CD4-positive, alpha-beta T cell treated with Interleukin-6 at 100 ng/mL for 8 hours (primary cell): Measurements from ENCODE around the gene PRDM10.
"Not testable (repeated sequence)": the region's sequence is repeated elsewhere in the genome, so short reads cannot be mapped to it uniquely, and the experiment has no call there.

Source experiments
- DNase-seq: peaks from one replicate; pipeline ENCODE4 v3.0.0-alpha.2; 2020; ENCODE audit warnings: mixed read lengths, low spot score

Gene PRDM10

DNA sequence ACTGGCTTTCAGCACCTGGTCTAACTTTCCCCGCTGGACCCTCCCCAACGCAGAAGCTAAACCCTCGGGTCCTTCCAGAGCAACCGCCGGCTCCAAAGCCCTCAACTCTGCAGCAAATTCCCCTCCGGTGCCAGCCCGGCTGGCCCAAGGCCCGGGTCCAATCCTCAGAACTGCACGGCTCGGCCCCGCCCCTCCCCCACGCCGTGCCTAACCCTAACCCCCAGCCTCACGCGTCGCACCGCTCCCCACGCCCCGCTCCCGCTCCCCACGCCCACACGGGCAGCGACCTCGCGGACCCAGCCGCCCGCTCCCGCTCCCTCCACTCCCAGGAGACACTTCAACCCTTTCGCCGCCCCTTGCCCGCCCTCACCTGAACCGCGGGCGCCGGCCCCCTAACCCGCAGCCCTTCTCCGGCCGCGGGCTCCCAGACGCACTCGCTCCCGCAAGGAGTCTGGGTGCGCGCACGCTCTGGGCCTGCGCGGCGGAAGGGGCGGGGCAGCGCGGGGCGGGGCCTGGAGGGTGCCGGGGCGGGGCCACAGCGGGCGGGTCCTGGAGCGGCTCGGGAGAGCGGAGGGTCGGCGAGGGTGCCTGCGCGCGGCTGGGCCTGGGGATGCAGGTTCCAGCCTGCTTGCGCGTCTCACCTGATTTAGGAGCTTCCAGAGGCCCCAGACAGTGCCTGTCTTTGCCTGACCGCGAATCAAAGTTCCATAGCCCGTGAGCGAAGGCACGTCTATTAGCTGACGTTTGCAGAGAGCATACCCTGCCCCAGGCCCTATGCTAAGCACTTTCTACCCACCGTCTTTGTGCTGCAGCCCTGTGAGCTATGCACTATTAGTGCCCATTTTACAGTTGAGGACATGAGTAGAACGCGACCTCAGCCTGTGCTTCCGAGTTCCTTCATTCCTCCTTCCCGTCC is 107.3 kb downstream of the PRDM10 start, which contains the start of gene NFRKB:
Gene NFRKB, minus strand, starts transcription at position 453 of the 916 bp plus-strand sequence. CDS start 2,729 bp downstream, outside the sequence.
- DNase-seq = peak; percentile 84

DNA sequence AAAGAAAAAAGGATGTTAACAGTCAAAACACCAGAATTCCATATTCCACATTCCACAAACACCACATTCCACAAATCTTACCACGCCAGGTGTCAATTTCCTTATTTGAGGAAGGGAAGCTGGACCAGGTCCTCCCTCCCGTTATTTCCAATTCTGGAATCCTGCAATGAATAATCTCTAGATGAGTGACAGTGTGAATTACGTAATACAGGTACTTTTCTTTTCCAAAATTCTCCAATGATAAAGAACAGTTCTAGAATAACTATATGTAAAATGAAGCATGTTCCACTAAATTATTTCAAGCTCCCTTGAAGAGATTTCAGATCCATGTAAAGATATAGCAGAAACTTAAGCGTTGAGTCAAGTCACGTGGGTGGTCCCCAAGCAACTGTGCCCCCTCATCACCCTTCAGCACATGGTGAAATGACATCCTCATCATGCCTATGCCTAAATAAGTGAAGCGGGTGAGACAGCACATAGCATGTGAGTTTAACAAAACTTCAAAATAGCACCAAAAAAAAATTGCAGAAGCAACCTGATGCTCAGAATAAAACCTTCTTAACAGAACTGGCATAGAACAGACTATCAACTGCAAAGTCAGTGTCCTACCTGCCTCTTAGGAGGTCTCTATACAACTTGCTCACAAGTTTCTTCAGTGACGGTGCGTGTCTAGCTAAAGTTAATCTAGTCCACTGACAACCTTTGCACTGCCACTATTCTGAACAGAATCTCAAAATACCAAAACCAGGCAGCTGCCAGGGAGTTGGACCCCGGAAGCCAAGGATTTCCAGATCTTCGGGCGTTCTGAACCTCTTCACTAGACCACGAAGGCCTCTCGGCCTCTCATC is 108.1 kb downstream of the PRDM10 start:
- peak; percentile 4 for DNase-seq

DNA sequence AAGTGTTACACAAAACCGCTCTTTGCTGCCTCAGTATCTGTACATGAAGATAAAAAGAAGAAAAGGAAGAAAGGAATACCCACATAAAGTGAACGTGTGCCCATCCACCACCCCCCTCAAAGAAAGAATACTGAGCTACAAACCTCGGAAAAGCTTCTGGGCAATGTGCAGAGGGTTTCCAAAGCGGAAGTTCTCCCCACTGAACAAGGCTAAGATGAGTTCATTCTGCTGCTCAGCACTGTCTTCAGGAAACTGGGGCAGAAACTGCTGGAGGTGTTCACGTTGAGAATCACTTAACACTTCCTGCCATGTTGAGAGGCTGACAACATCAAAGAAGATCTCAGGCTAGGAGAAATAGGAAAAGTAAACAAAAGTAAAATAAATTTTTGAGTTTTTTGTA is 114.2 kb downstream of the PRDM10 start:
- DNase-seq = peak; percentile 56

DNA sequence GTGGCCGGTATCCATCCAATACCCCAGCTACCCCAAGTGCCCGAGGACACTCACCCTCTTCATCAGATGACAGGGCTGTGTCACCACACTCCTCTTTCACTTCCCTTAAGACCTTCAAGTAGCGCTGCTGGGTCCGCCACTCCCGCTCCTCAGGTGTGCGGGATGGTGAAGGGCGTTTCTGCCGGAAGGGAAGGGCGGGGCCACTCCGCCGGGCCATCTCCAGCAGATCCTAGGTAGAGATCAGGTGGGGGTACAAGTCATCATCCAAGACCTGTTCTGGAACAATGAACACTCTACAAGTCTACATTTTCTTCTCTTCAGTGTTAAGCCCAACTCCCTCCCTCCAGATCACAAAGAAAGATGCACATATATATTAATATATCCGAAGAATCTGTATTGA is 117.3 kb downstream of the PRDM10 start:
- DNase-seq = no peak

DNA sequence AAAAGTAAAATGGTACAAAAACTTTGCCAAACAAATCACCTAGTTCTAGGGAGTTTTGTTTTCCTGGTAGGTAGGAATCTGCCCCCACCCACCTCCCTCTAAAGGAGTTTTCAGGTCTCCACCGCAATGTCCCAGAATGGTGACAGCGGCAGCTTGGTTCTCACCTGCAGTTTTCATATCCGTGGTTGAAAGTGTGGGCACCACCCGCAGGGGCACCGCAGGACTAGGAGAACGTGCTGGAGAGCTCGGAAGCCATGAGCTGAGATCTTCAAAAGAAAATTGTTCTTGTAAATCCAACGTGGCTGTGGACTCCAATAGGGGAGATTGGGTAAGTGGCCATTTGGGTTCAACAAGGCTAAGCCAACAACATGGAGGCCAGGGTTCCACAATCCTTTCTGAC is 118.1 kb downstream of the PRDM10 start:
- no peak for DNase-seq

DNA sequence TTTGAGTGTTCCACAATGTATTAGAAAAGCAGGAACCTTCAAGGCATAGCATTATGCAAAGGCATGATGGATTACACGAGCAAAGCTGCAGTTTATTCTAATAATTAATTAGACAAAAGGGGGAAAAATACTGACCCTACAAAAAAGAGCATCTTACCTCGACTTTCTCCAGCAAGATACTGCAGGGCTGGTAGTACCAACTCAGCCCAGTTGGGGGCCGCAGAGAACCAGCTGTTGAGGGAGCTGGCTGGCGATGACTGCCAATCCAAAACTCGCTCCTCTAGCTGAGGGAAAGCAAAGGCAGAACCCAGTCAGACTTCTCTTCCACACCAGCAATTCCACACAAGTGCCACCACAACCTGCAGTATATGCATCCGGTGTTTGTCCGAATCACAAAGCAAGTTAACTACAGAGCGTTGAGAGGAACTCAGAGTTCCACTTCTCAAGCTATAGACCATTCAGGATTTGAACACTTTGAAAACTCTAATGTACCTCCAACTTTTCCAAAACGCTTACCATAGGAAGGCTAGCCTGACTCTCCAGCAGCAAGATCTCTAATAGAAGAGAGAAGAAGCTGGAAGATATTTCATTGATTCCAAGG is 121.0 kb downstream of the PRDM10 start:
- peak; percentile 36 for DNase-seq

DNA sequence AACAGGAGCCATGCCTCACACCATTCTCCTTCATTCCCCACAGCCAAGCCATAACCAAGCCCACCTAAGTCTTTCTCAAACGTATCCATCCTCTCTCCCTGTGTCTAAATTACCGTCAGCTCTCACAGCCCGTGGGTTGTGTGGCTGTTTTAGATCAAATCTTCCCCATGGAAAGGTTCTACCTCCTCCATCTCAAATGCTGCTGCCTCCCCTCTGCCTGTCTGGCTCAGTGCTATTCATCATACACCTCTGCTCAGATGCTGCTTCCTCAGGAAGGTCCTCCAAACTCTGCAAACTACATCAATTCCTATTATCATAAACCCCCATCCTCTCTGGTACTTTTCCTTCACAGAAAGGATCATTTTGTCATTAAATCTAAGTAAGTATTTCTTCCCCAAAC is 122.3 kb downstream of the PRDM10 start:
- no peak for DNase-seq

DNA sequence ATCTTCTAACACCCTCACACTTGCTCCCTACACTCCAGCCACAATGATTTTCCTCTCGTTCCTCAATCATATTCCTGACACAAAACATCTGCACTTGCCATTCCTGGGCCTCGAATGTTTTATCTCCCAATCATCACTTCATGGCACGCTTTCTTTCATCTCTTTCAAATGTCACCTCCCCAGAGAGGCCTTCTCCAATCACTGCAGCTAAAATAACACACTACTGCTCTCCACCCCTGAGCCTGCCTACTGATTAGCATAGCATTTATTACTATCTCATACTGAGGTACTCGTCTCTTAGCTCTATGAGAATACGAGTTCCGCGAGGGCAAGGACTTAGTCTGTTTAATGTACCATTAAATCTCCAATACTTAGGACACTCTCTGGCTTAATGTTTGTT is 130.7 kb downstream of the PRDM10 start:
- DNase-seq = no peak

DNA sequence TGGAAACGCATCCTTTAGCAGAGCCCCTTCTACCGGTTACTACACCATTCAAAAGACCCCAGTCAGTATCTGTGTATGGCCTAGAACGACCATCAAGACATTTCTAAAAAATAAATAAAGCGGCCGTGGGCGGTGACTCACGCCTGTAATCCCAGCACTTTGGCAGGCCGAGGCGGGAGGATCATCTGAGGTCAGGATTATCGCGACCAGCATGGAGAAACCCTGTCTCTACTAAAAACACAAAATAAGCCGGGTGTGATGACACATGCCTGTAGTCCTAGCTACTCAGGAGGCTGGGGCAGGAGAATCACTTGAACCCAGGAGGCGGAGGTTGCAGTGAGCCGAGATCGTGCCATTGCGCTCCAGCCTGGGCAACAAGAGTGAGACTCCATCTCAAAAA is 134.0 kb downstream of the PRDM10 start:
- DNase-seq = not testable (repeated sequence)

DNA sequence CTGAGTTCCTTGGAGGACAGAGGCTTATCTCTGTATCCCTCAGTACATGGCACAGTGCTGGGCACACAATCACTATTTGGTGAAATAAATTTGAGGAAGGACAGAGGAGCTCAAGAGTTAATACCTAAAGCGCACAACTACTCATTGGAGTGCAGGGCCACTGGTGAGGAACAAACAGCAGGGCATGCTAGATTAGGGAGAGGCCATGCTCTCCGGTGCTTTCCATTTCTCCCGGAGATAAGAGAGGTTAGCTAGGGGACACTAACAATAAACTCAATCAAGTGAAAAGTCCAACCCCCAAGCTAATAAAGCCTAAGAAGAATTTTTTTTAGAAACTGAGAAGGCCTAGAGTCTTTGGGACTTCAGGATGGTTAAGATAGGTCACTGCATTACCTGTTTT is 136.3 kb downstream of the PRDM10 start:
- no peak for DNase-seq

DNA sequence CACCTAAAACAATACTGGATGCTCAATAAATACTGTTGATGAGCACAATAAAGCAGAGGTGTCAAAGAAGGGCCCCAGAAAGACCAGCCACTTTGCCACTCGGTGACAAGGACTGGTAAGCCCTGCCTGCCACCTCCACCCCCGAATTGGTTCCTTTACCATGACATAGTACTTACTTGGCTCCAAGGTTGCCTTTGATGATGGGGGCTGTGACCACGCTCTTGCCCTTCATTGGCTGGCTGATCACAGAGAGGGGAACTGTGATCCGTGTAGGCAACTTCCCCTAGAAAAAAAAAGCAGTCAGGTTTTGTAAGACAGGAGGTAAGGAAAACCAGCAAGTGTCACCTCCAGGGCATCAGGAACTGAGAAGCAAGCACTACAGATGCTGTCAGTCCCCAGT is 136.9 kb downstream of the PRDM10 start:
- no peak for DNase-seq

DNA sequence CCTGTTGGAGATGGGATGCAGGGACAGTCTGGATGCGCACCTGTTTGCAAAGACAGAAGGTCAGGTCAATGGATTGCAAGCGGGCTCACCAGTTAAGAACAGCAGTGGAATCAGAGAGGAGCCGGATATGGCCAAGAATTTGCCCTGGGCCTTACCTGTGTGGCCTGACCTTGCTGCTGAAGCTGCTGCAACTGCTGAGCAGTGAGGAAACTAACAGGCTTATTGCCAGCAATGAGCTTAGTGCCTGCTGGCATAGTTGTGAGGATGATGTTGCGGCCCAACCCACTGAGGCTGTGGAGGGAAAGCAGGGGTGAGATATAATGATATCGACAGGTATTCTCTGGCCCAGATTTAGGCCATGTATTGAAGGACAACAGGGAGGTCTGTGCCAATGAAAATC is 137.8 kb downstream of the PRDM10 start:
- DNase-seq = no peak

DNA sequence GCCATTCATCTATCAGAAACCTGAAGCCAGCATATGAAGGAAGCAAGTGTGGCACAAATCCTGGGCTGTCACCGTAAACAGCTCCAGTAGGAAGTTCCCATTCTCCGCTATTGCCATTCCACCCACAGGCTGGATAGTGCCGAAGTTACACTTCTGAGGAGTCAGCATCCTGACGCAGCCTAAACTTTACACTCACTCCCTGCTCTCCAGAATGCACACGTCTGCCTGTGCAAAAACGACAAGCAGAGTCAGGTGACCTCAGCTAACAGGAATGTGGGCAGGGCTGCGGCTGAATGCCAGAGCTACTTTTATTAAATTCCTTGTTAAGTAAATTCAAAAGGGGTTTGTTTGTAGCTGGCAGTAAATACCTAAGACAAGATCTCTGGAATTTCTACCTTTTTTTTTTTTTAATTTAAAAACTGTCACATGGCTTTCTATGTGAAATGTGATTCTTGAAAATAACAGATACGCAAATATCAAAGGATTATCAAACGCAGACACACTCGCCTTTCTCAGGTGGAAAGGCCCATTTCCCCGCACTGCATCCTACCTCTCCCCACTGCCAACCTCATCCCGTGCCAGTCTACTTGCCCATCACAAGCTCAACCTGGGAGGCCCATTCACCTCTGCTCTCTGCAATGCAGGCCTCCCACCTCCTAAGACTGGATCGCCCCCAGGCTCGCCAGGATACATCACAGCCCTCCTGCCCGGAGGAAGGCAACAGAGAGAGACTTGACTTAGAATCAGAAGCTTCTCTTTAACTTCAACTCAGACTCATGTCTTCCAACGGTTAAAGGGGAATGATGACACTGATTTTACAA is 140.7 kb downstream of the PRDM10 start:
- no peak for DNase-seq

DNA sequence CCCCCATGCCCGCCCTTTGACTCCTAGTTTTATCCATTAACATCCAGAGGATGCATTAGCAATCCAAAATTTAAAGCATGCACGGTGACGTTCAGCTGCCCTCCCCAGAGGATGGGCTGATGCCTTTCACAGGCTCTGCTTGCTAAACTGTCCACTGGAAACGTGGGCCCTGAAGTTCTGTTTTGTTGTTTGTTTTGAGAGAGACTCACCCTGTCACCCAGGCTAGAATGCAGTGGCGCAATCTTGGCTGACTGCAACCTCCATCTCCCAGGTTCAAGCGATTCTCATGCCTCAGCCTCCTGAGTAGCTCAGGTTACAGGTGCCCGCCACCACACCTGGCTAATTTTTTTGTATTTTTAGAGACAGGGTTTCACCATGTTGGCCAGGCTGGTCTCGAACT is 146.6 kb downstream of the PRDM10 start:
- DNase-seq = no peak

DNA sequence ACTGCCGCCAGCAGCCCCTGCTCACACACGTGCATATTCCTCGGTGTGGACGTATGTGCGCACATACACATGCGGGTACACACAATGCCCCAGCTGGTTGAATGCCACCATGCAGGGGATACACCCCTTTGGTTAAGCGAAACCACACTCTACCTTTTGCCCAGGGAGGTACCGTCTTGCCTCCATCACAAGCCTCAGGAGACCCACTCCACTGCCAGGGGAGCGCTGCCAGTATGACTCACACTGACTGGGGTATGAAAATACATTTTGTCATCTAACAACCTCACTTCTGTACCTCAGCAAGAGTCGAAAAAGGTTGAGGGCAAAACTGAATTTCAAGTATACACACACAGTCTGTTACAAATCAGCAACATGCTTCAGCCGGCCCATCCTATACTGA is 147.5 kb downstream of the PRDM10 start:
- no peak for DNase-seq

DNA sequence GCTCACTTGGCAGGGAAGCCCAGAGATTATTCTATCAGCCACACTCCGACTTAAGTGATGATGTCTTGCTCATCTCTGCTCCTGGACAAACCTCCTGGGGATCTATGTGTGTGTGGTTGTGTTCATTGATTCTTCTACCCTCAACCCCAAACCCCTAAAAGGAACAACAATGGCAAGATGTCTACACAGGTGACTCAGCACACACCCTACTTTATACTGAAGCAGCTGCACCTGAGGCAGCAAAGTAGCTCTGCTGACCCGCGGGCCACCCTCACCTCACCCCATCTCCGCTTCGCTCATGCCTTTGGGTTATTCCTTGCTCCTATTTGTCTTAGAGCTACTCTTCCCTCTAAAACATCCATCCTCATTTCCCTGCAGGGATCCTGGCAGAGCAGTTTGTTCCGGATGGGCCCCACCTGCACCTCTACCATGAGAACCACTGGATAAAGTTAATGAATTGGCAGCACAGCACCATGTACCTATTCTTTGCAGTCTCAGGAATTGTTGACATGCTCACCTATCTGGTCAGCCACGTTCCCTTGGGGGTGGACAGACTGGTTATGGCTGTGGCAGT is 148.3 kb downstream of the PRDM10 start:
- no peak for DNase-seq

DNA sequence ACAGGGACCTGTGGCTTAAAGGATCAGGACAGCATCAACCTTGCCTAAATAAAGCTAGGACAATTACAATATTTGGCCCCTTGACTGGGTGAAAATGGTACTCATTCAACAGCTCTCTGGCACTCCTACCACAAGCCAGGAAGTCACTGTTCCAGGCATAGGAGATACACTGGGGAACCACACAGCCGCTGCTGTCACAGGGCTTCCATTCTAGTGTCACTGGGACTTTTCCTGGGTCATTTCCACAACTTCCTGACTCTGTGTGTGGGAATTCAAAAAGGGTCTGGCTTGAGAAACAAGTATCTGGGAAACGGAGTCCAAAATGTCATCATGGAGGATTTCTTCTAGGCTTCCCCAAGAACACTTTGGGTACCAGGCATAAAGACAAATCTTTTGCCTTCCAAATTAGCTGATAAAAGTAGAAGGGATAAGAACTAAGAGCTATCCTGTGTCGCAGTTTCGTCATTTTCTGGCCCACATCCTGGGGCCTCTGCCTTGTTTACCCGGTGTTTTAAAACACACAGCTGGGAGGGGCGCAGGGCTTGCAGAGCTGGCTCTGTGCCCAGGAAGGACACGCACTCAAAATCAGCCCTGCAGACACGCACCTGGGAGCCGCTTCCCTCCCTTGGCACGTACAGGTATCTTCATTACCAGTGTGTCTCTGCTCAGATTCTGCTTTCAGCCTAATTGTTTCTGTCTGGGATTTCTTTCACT is 149.0 kb downstream of the PRDM10 start:
- peak; percentile 90 for DNase-seq

DNA sequence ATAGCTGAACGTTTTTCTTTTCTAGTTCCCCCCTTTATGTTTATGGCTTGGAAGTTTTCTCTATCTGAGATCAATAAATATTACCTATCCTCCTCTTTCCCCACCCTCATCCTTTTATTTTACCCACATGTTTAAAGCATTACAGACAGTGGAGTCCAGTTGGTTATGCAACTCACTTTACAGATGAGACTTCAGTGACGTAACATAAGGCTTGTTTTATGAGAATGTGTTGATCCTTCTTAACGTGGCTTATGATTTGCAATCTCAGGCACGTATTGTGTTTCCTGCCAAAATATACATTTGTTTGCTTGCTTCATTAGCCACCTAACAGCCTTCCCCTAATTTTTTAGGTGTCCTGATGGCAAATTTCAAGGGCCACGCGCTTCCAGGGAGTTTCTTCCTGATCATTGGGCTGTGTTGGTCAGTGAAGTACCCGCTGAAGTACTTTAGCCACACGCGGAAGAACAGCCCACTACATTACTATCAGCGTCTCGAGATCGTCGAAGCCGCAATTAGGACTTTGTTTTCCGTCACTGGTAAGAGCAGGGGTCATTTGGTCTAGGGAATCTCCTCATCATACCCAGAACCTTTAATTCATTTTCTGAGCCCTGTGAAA is 150.4 kb downstream of the PRDM10 start:
- no peak for DNase-seq
